ENCODE measurements around the gene ARHGAP42.

DNA sequence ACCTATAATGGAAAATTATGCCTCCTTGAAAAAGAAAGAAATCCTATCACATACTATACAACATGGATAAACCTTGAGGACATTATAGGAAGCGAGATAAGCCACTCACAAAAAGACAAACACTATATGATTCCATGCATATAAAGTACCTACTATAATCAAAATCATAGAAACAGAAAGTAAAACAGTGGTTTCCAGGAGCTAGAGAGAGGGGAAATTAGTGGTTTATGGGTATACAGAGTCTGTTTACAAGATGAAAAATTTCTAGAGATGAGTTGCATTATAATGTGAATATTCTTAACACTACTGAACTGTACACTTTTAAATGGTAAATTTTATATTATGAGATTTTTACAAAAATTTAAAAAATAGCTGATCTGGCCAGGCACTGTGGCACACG lies 40.5 kb upstream of the ARHGAP42 start:
- TF ChIP-seq POLR2A (IDR thresholded peaks at IDR 0.05), result no peak
- TF ChIP-seq, protein P1, sequence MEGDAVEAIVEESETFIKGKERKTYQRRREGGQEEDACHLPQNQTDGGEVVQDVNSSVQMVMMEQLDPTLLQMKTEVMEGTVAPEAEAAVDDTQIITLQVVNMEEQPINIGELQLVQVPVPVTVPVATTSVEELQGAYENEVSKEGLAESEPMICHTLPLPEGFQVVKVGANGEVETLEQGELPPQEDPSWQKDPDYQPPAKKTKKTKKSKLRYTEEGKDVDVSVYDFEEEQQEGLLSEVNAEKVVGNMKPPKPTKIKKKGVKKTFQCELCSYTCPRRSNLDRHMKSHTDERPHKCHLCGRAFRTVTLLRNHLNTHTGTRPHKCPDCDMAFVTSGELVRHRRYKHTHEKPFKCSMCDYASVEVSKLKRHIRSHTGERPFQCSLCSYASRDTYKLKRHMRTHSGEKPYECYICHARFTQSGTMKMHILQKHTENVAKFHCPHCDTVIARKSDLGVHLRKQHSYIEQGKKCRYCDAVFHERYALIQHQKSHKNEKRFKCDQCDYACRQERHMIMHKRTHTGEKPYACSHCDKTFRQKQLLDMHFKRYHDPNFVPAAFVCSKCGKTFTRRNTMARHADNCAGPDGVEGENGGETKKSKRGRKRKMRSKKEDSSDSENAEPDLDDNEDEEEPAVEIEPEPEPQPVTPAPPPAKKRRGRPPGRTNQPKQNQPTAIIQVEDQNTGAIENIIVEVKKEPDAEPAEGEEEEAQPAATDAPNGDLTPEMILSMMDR (IDR thresholded peaks at IDR 0.05), result no peak

Measured in adrenal gland (tissue), 5 donors.